K562 (cell line): ENCODE data around the gene PIANP. TPM values are rescaled to one million over a fixed set of nuclear protein-coding genes. Genes with fewer than 3 reads are reported as not detected.

ENCODE experiments used
- HDAC8 ChIP-seq: fragments of 450-650 bp; IDR thresholded peaks from 2 replicates; pipeline ENCODE4 v1.6.1; 2016; ENCODE audit warnings: mild to moderate bottlenecking, missing genetic modification characterization, moderate library complexity, missing compliant biosample characterization
- MYBL2 ChIP-seq, 2 experiments: fragments of 450-650 bp in 1 of 2; sonication (generic) in 1 of 2; formaldehyde crosslinking in 1 of 2; IDR thresholded peaks; 2 replicates each; pipeline versions ENCODE4 v1.6.1 to v1.8.1; 2017 to 2022; ENCODE audit warnings: borderline replicate concordance in 1 of 2, inconsistent platforms in 1 of 2, low read depth in 1 of 2, mild to moderate bottlenecking in 1 of 2, missing genetic modification reagents in 1 of 2, moderate library complexity in 1 of 2
- PHB2 ChIP-seq: fragments of 450-650 bp; IDR thresholded peaks from 2 replicates; pipeline ENCODE4 v1.6.1; 2017; ENCODE audit warnings: low read depth
- SRSF1 ChIP-seq: fragments of 200-400 bp; formaldehyde crosslinking; IDR thresholded peaks from 2 replicates; pipeline ENCODE4 v1.6.1; 2017; ENCODE audit warnings: mild to moderate bottlenecking, low read depth, low read length, moderate library complexity
- U2AF2 ChIP-seq: fragments of 200-400 bp; formaldehyde crosslinking; optimal IDR thresholded peaks from 2 replicates; pipeline ENCODE3; 2017; ENCODE audit warnings: low read depth, mild to moderate bottlenecking, low read length
- ZEB2 ChIP-seq: fragments of 450-650 bp; IDR thresholded peaks from 2 replicates; pipeline ENCODE4 v1.6.1; 2016
- ZNF232 ChIP-seq: sonication (generic); formaldehyde crosslinking; IDR thresholded peaks from 2 replicates; pipeline ENCODE4 v1.8.0; 2022; ENCODE audit warnings: mild to moderate bottlenecking, missing genetic modification reagents
- ZNF41 ChIP-seq: fragments of 250-450 bp; sonication (Bioruptor Pico); conservative IDR thresholded peaks from 2 replicates; pipeline ENCODE4 v1.4.0; 2020; ENCODE audit warnings: mild to moderate bottlenecking
- ZNF780A ChIP-seq: fragments of 250-450 bp; sonication (Bioruptor Pico); IDR thresholded peaks from 2 replicates; pipeline ENCODE4 v1.5.0; 2021; ENCODE audit warnings: mild to moderate bottlenecking
- polyA plus RNA-seq, 8 experiments: library from polyadenylated mRNA; depleted of rRNA in 4 of 8; stranded (reverse) in 5 of 8; unstranded in 3 of 8; fragments of >200 nt; fragmentation: Nextera tagmentation in 2 of 8; fragmentation: Illumina TruSeq in 1 of 8; extraction: Ambion mirVana in 2 of 8; extraction: Trizol in 1 of 8; gene quantifications; 2 replicates each; pipeline versions ENCODE4 v1.2.1 to v1.2.3, GENCODE V29; 2011 to 2014; ENCODE audit warnings: inconsistent platforms in 1 of 8, missing spikeins in 1 of 8
- total RNA-seq, 7 experiments: library from RNA; depleted of rRNA in 6 of 7; stranded (reverse); fragments of >200 nt in 6 of 7; fragmentation: Illumina TruSeq in 2 of 7; extraction: Trizol in 2 of 7; gene quantifications; 2 replicates each; pipeline versions ENCODE4 v1.2.1 to v1.2.3, GENCODE V29; 2011 to 2021; ENCODE audit warnings: low replicate concordance in 1 of 7
- TF ChIP-seq, protein P1 (sequence below), 2 experiments: fragments of 450-650 bp in 1 of 2; sonication (generic) in 1 of 2; formaldehyde crosslinking in 1 of 2; IDR thresholded peaks; 2 replicates each; pipeline versions ENCODE4 v1.7.1 to v1.9.0; 2016 to 2022; ENCODE audit warnings: inconsistent platforms in 1 of 2, mild to moderate bottlenecking in 1 of 2, missing genetic modification reagents in 1 of 2
- TF ChIP-seq, protein P2 (sequence below): fragments of 250-450 bp; sonication (Bioruptor Pico); IDR thresholded peaks from 2 replicates; pipeline ENCODE4 v1.5.0; 2021; ENCODE audit warnings: mild to moderate bottlenecking, borderline replicate concordance
- TF ChIP-seq, protein P3 (sequence below): sonication (generic); formaldehyde crosslinking; IDR thresholded peaks from 2 replicates; pipeline ENCODE4 v1.8.1; 2022; ENCODE audit warnings: missing genetic modification reagents

Gene PIANP
- total and polyA plus RNA-seq, 9 of the 15 experiments (the other 6 are each of a cell fraction or from before 2014, with no cell fraction given) = 0.07 TPM; not detected in 8

DNA sequence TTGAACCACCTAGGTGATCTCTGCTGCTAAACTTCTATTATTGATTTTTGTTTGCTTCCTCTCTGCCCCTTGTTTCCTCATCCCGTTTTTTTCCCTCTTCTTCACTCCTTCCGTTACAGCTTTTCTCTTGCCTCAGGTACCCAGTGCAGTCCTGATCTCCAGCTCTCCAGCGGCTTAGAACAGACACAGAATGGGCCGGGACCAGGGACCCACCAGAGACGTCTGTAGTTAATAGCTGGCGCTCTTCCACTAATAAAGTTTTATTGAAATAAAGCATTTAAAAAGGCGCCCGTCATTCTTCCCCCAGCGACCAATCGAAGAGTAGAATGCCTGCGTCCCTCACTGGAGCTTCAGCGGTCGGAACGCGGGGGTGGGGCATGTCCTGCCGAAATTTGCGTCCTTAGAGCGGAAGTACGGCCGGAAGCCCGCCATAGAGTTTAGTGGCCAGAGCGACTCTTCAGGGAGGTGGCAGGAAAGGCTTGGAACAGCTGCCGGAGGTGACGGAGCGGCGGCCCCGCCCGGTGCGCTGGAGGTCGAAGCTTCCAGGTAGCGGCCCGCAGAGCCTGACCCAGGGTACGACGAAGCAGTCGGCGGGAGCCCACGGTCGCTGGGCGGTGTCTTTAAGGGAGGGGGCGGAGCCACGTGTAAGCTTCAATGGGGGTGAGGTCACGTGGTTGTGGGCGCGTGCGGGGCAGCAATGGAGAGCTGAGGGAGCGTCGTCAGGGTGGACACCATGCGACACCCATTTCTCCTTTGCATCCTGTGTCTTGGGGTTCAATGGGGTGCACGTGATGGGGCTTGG, 23.2 kb upstream of the PIANP start, which contains the start of gene COPS7A (continued):
- no peak for TF ChIP-seq ZNF780A (CRISPR knock-in tag)
- no peak for TF ChIP-seq U2AF2
- no peak for TF ChIP-seq PHB2
- TF ChIP-seq ZEB2 = no peak
- TF ChIP-seq, protein P1, sequence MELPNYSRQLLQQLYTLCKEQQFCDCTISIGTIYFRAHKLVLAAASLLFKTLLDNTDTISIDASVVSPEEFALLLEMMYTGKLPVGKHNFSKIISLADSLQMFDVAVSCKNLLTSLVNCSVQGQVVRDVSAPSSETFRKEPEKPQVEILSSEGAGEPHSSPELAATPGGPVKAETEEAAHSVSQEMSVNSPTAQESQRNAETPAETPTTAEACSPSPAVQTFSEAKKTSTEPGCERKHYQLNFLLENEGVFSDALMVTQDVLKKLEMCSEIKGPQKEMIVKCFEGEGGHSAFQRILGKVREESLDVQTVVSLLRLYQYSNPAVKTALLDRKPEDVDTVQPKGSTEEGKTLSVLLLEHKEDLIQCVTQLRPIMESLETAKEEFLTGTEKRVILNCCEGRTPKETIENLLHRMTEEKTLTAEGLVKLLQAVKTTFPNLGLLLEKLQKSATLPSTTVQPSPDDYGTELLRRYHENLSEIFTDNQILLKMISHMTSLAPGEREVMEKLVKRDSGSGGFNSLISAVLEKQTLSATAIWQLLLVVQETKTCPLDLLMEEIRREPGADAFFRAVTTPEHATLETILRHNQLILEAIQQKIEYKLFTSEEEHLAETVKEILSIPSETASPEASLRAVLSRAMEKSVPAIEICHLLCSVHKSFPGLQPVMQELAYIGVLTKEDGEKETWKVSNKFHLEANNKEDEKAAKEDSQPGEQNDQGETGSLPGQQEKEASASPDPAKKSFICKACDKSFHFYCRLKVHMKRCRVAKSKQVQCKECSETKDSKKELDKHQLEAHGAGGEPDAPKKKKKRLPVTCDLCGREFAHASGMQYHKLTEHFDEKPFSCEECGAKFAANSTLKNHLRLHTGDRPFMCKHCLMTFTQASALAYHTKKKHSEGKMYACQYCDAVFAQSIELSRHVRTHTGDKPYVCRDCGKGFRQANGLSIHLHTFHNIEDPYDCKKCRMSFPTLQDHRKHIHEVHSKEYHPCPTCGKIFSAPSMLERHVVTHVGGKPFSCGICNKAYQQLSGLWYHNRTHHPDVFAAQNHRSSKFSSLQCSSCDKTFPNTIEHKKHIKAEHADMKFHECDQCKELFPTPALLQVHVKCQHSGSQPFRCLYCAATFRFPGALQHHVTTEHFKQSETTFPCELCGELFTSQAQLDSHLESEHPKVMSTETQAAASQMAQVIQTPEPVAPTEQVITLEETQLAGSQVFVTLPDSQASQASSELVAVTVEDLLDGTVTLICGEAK (IDR thresholded peaks at IDR 0.05) = peak; percentile 100
- TF ChIP-seq, protein P1 (CRISPR knock-in tag; IDR thresholded peaks at IDR 0.05) = peak; percentile 98
- TF ChIP-seq ZNF232 (CRISPR knock-in tag) = no peak
- no peak for TF ChIP-seq HDAC8
- TF ChIP-seq, protein P2, sequence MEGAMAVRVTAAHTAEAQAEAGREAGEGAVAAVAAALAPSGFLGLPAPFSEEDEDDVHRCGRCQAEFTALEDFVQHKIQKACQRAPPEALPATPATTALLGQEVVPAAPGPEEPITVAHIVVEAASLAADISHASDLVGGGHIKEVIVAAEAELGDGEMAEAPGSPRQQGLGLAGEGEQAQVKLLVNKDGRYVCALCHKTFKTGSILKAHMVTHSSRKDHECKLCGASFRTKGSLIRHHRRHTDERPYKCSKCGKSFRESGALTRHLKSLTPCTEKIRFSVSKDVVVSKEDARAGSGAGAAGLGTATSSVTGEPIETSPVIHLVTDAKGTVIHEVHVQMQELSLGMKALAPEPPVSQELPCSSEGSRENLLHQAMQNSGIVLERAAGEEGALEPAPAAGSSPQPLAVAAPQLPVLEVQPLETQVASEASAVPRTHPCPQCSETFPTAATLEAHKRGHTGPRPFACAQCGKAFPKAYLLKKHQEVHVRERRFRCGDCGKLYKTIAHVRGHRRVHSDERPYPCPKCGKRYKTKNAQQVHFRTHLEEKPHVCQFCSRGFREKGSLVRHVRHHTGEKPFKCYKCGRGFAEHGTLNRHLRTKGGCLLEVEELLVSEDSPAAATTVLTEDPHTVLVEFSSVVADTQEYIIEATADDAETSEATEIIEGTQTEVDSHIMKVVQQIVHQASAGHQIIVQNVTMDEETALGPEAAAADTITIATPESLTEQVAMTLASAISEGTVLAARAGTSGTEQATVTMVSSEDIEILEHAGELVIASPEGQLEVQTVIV (CRISPR knock-in tag) = no peak
- no peak for TF ChIP-seq ZNF41 (CRISPR knock-in tag)
- TF ChIP-seq, protein P3, sequence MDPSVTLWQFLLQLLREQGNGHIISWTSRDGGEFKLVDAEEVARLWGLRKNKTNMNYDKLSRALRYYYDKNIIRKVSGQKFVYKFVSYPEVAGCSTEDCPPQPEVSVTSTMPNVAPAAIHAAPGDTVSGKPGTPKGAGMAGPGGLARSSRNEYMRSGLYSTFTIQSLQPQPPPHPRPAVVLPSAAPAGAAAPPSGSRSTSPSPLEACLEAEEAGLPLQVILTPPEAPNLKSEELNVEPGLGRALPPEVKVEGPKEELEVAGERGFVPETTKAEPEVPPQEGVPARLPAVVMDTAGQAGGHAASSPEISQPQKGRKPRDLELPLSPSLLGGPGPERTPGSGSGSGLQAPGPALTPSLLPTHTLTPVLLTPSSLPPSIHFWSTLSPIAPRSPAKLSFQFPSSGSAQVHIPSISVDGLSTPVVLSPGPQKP = no peak
- TF ChIP-seq SRSF1 = no peak
- peak; percentile 76 for TF ChIP-seq MYBL2 (IDR thresholded peaks at IDR 0.05; ENCODE audit: low read depth)
- no peak for TF ChIP-seq MYBL2 (CRISPR knock-in tag; IDR thresholded peaks at IDR 0.05; ENCODE audit: borderline replicate concordance)
